ENCODE results near the gene C1orf105.
A peak's percentile ranks its signal among the peaks of the same experiment; 100 is the strongest.
"Not testable (repeated sequence)": the region's sequence is repeated elsewhere in the genome, so short reads cannot be mapped to it uniquely, and the experiment has no call there.

Gene C1orf105

DNA sequence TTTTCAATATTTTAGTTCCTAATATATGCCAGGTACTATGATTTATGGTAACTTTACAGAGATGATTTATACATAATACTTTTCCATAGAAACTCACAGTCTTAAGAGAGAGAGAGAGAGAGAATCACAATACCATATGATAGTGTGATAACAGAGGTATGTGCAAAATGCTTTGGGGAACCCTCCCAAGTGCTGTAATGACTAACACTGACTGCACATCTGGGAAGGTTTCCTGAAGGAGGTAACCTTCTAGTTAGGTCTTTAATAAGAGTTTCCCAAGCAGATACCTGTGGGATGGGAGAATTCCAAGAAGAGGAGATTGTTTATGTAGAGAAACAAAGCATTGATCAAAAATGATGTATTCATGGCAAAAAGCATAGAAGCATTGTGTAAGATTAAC lies 58.0 kb downstream of the C1orf105 start:
- DNase-seq = no peak
- intact Hi-C loops (cut with DNase I) = no loop called here

GRCh38 chr1:172480431-172480830 lies 59.9 kb downstream of the C1orf105 start:
- intact Hi-C loops (cut with DNase I) = no loop called here
- no peak for DNase-seq

GRCh38 chr1:172482044-172482443 lies 61.6 kb downstream of the C1orf105 start:
- DNase-seq = no peak
- intact Hi-C loops (cut with DNase I) = no loop called here

GRCh38 chr1:172483448-172483847 lies 63.0 kb downstream of the C1orf105 start:
- no peak for DNase-seq
- intact Hi-C loops (cut with DNase I) = no loop called here

DNA sequence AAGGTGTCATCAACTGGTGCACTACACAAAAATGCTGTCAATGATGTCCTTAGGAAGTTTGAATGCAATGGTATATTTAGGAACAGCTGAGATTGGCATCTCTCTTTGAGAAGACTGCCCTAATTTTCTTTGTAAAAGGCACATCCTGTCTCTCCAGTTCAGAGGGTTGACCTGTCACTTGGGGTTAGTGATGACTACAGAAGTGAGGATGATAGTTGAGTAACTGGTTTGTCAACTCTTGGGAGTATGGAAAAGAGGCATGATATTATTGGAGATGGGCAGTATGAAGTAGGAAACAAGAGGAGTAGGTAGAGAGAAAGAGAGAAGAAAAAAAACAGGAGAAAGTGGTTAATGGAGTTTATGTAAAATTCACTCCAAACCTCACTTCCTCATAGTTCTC lies 63.8 kb downstream of the C1orf105 start:
- intact Hi-C loops (cut with DNase I) = no loop called here
- DNase-seq = no peak

GRCh38 chr1:172485626-172486025 lies 65.1 kb downstream of the C1orf105 start:
- no peak for DNase-seq
- intact Hi-C loops (cut with DNase I) = no loop called here

DNA sequence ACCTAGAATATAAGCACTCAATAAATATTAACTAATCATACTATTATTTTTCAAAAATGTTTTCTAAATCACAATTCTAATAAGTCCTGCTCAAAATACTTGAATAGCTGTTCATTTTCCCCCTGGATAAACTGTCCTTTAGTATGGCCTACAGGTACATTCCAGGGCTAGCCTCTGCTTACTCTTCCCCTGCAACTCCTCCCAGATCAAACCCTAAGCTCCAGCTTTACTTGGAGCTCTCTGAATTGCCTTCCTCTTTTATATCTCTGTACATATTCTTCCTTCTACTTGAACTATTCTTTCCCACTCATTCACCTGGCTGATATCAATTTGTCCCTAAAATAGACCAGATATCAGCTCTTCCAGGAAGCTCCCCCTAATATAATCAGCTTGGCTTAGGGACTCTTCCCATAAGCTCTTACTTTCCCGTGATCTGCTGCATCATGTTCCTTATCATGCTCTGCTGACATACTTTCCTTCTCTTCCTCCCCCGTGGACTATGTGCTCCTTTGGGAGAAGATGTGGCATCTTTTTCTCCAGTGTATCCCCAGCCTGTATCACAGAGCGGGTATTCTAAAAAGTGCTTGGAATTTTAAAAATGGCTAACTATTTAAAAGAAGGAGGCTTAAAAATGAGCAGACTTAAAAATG lies 66.4 kb downstream of the C1orf105 start:
- intact Hi-C loops (cut with DNase I) = no loop called here
- DNase-seq = no peak

DNA sequence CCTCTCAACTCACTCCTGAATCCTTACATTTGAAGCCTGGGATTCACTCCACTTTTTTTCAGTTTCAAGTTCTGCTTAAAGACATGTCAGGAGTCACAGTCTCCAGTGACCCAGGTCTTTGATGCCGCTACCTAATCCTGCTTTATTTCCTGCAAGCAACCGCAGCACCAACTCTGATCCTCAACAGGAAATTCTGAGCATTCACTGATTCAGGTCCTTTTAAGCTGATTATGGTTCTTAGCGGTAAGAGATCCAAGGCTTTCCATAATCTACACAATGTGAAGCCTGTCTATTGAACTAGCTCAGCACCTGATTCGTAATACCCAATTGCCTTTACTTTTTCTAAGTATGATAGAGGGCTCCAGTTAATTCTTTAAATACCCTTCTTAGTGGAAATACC lies 67.1 kb downstream of the C1orf105 start:
- intact Hi-C loops (cut with DNase I) = no loop called here
- DNase-seq = no peak

GRCh38 chr1:172488393-172488792 lies 67.9 kb downstream of the C1orf105 start:
- intact Hi-C loops (cut with DNase I) = no loop called here
- DNase-seq = no peak

GRCh38 chr1:172489847-172490246 lies 69.4 kb downstream of the C1orf105 start:
- intact Hi-C loops (cut with DNase I) = no loop called here
- DNase-seq = no peak

DNA sequence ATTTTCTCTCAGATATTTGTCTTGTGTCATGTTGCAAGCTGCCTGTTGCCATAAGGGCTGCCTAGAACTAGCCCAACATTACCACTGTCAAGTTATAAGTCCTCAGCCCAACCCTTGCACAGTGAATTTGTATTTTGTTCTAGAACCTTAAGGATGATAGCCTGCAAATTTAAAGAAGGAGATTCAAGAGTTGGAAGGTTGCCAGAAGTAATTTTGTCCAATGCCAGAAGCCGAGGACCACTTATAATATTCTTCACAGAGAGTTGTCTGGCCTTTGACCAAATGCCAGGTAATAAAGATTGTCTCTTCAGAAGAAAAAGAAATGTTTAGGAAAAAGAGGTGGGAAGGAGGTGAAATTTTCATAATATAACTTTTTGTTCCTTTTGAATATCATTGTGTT lies 71.9 kb downstream of the C1orf105 start:
- intact Hi-C loops (cut with DNase I) = no loop called here
- DNase-seq = no peak

- intact Hi-C loops (cut with DNase I) = no loop called here
Measured at GRCh38 chr1:172494166-172494565, 73.7 kb downstream of the C1orf105 start.

GRCh38 chr1:172496127-172496526 lies 75.6 kb downstream of the C1orf105 start:
- DNase-seq; intact Hi-C loops (cut with DNase I): not testable (repeated sequence)

More at GRCh38 chr1:172494166-172494565, 73.7 kb downstream of the C1orf105 start:
- DNase-seq = no peak

DNA sequence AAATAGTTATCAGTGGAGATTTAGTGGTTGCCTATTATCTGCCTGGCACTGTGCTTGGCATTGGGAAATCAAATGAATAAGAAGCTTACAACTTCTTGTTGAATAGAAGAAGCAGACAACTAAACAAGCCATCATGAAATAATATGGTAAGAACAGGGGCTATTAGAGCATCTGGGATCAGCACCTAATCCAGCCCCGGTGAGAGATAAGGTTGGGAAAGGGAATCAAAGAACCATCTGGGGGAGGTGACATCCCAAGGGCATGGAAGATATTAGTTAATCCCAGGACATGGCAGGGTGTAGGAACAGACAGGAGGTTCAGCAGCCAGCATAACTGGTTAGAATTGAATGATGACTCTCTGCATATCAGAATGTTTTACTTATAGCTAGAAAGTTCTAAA lies 76.2 kb downstream of the C1orf105 start:
- intact Hi-C loops (cut with DNase I) = no loop called here
- DNase-seq = no peak

DNA sequence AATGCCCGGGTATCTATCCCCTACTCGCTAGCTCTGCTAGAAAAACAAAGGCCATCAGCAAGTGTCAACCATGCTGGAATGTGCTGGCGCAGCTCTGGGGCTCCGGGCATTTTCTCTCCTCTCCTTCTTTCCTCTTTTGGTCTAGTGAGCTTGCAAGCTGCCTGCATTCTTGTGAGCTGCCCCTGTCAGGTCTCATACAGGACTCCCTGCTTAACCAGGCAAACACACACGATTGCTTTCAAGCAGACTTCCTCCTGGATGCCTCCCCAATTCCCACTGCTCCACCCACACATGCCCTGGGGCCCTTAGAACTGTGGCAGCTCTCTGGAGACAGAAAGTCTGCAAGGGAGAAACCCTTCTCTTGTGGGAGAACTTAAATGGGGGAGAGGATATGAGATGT lies 76.7 kb downstream of the C1orf105 start:
- intact Hi-C loops (cut with DNase I) = no loop called here
- peak in 1 of 10 donors; percentile 42 for DNase-seq

DNA sequence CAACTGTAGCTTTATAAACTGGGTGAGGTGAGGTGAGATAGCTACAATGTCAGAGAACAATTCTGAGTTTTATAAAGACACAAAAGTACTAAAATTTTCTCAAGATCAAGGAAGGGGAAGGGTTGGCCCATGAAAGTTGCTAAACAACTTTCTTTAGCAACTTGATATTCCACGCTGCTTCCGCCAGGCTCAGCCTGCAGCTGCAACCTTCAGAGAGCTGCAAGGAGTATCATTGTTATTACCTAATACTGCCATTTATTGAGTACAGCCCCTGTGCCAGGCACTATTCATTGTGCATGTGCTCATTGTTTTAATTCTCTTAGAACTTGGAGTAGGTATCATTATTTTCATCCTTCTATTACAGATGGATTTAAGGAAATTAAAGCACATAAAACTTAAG lies 78.4 kb downstream of the C1orf105 start:
- intact Hi-C loops (cut with DNase I) = no loop called here
- no peak for DNase-seq

- intact Hi-C loops (cut with DNase I) = no loop called here
- no peak for DNase-seq
Measured at GRCh38 chr1:172499636-172500141, 79.2 kb downstream of the C1orf105 start.

- DNase-seq = no peak
- intact Hi-C loops (cut with DNase I) = no loop called here
Measured at GRCh38 chr1:172500207-172500606, 79.7 kb downstream of the C1orf105 start.

DNA sequence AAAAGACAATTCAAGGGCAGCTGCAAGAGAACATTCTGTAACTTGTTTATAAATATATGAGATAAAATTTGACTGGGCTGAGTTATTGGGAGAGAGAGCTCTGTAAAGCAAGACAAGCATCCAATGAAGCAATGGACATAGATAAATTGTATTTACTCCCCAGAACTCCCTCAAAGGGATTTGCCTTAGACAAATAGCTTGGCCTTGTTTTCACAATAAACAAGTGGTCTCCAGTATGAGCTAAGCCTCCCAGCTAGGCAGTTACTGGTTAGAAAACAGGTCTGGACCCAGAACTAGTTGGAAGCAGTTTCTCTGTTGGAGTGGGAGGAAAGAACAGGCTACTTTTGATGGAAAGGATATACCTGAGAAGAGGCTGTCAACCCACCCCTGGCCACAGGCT lies 87.3 kb downstream of the C1orf105 start:
- no peak for DNase-seq
- intact Hi-C loops (cut with DNase I) = no loop called here

DNA sequence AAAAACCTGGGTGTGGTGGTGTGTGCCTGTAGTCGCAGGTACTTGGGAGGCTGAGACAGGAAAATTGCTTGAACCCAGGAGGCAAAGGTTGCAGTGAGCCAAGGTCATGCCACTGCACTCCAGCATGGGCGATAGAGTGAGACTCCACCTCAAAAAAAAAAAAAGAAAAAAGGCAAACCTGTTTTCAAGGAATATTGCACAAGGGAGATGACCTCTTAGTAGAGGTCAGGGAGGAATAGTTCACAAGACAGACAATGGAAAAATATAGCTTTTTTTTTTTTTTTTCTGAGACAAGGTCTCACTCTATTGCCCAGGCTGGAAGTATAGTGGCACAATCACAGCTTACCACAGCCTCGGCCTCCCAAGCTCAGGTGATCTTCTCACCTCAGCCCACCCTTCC lies 90.0 kb downstream of the C1orf105 start:
- intact Hi-C loops (cut with DNase I) = no loop called here
- DNase-seq = no peak

- DNase-seq = no peak
- intact Hi-C loops (cut with DNase I) = no loop called here
Measured at GRCh38 chr1:172512591-172512990, 92.1 kb downstream of the C1orf105 start.

DNA sequence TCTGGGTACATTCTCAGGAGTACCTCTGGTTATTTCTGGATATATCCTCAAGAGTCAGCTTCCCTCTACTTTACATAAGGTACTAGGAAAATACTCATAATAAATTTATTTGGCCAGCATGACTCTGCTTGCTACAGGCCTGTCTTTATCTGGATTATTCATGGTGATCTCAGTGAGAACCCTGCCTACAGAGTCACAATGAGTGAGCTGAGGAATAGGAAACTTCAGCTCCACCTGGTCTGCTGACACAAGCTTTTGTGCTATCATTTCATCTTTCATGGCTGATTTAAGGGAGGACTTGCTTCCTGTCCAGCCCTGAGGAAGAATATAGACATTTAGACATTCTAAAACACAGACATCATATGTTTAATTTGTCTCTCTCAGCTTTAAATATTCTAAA lies 93.0 kb downstream of the C1orf105 start:
- DNase-seq = no peak
- intact Hi-C loops (cut with DNase I) = no loop called here

GRCh38 chr1:172514108-172514507 lies 93.6 kb downstream of the C1orf105 start:
- intact Hi-C loops (cut with DNase I) = no loop called here
- DNase-seq = no peak

Measured in posterior cingulate gyrus (tissue), 11 donors.